Measurements from ENCODE around the gene NFS1.

NFS1 gene

GRCh38 chr20:35734777-35735649, 35.9 kb upstream of the NFS1 start:
- Histone ChIP-seq H3K9me3 (ENCODE audit: control insufficient read depth, insufficient read depth, low read length) (no peaks in the 10 kb centered on the region), H3K27me3 (ENCODE audit: control insufficient read depth, insufficient read depth, low read length) (no peaks in the 10 kb centered on the region), H3K4me1 (ENCODE audit: control insufficient read depth, insufficient read depth, low read length) (peaks cover 8% of the 10 kb centered on the region), H3K36me3 (ENCODE audit: control insufficient read depth, insufficient read depth, low read length) (peaks cover 41% of the 10 kb centered on the region), H3K9ac (ENCODE audit: low read depth, low read length) (no peak overlapping the region), H3K4me3 (ENCODE audit: low read depth, low read length) (no peak overlapping the region)

- Histone ChIP-seq H3K9me3 (ENCODE audit: control insufficient read depth, insufficient read depth, low read length) (no peaks in the 10 kb centered on the region), H3K4me1 (ENCODE audit: control insufficient read depth, insufficient read depth, low read length) (peaks cover 2% of the 10 kb centered on the region), H3K9ac (ENCODE audit: low read depth, low read length) (no peak overlapping the region), H3K36me3 (ENCODE audit: control insufficient read depth, insufficient read depth, low read length) (peaks cover 48% of the 10 kb centered on the region), H3K4me3 (ENCODE audit: low read depth, low read length) (no peak overlapping the region), H3K27me3 (ENCODE audit: control insufficient read depth, insufficient read depth, low read length) (no peaks in the 10 kb centered on the region)
These were observed 35.2 kb upstream of the NFS1 start for GRCh38 chr20:35734374-35734773.

- Histone ChIP-seq H3K27me3 (ENCODE audit: control insufficient read depth, insufficient read depth, low read length) (no peaks in the 10 kb centered on the region), H3K4me1 (ENCODE audit: control insufficient read depth, insufficient read depth, low read length) (no peaks in the 10 kb centered on the region), H3K9me3 (ENCODE audit: control insufficient read depth, insufficient read depth, low read length) (no peaks in the 10 kb centered on the region), H3K4me3 (ENCODE audit: low read depth, low read length) (no peak overlapping the region), H3K36me3 (ENCODE audit: control insufficient read depth, insufficient read depth, low read length) (peaks cover 44% of the 10 kb centered on the region), H3K9ac (ENCODE audit: low read depth, low read length) (no peak overlapping the region)
These were observed 33.5 kb upstream of the NFS1 start for GRCh38 chr20:35732644-35732982.

- peaks cover 46% of the 10 kb centered on the region for H3K36me3 ChIP-seq (ENCODE audit: control insufficient read depth, insufficient read depth, low read length)
- H3K27me3 ChIP-seq (ENCODE audit: control insufficient read depth, insufficient read depth, low read length): no peaks in the 10 kb centered on the region
- no peak overlapping the region for H3K4me3 ChIP-seq (ENCODE audit: low read depth, low read length)
- H3K4me1 ChIP-seq (ENCODE audit: control insufficient read depth, insufficient read depth, low read length): no peaks in the 10 kb centered on the region
- no peak overlapping the region for H3K9ac ChIP-seq (ENCODE audit: low read depth, low read length)
- H3K9me3 ChIP-seq (ENCODE audit: control insufficient read depth, insufficient read depth, low read length): no peaks in the 10 kb centered on the region
These were observed 32.9 kb upstream of the NFS1 start for GRCh38 chr20:35731862-35732643.

GRCh38 chr20:35731469-35731788, 32.3 kb upstream of the NFS1 start:
- H3K36me3 ChIP-seq (ENCODE audit: control insufficient read depth, insufficient read depth, low read length): peaks cover 51% of the 10 kb centered on the region
- H3K4me1 ChIP-seq (ENCODE audit: control insufficient read depth, insufficient read depth, low read length): no peaks in the 10 kb centered on the region
- H3K9ac ChIP-seq (ENCODE audit: low read depth, low read length): no peak overlapping the region
- no peaks in the 10 kb centered on the region for H3K9me3 ChIP-seq (ENCODE audit: control insufficient read depth, insufficient read depth, low read length)
- H3K27me3 ChIP-seq (ENCODE audit: control insufficient read depth, insufficient read depth, low read length): no peaks in the 10 kb centered on the region
- H3K4me3 ChIP-seq (ENCODE audit: low read depth, low read length): no peak overlapping the region

- Histone ChIP-seq H3K4me1 (ENCODE audit: control insufficient read depth, insufficient read depth, low read length) (no peaks in the 10 kb centered on the region), H3K27me3 (ENCODE audit: control insufficient read depth, insufficient read depth, low read length) (no peaks in the 10 kb centered on the region), H3K4me3 (ENCODE audit: low read depth, low read length) (no peak overlapping the region), H3K9me3 (ENCODE audit: control insufficient read depth, insufficient read depth, low read length) (no peaks in the 10 kb centered on the region), H3K36me3 (ENCODE audit: control insufficient read depth, insufficient read depth, low read length) (peaks cover 46% of the 10 kb centered on the region), H3K9ac (ENCODE audit: low read depth, low read length) (no peak overlapping the region)
These were observed 31.7 kb upstream of the NFS1 start for GRCh38 chr20:35730583-35731468.

GRCh38 chr20:35729836-35730582, 30.9 kb upstream of the NFS1 start:
- H3K4me3 ChIP-seq (ENCODE audit: low read depth, low read length): no peak overlapping the region
- no peaks in the 10 kb centered on the region for H3K27me3 ChIP-seq (ENCODE audit: control insufficient read depth, insufficient read depth, low read length)
- H3K9ac ChIP-seq (ENCODE audit: low read depth, low read length): no peak overlapping the region
- H3K4me1 ChIP-seq (ENCODE audit: control insufficient read depth, insufficient read depth, low read length): no peaks in the 10 kb centered on the region
- peaks cover 46% of the 10 kb centered on the region for H3K36me3 ChIP-seq (ENCODE audit: control insufficient read depth, insufficient read depth, low read length)
- H3K9me3 ChIP-seq (ENCODE audit: control insufficient read depth, insufficient read depth, low read length): no peaks in the 10 kb centered on the region

GRCh38 chr20:35729283-35729807, 30.2 kb upstream of the NFS1 start:
- Histone ChIP-seq H3K4me1 (ENCODE audit: control insufficient read depth, insufficient read depth, low read length) (no peaks in the 10 kb centered on the region), H3K36me3 (ENCODE audit: control insufficient read depth, insufficient read depth, low read length) (peaks cover 47% of the 10 kb centered on the region), H3K4me3 (ENCODE audit: low read depth, low read length) (no peak overlapping the region), H3K27me3 (ENCODE audit: control insufficient read depth, insufficient read depth, low read length) (no peaks in the 10 kb centered on the region), H3K9ac (ENCODE audit: low read depth, low read length) (no peak overlapping the region), H3K9me3 (ENCODE audit: control insufficient read depth, insufficient read depth, low read length) (no peaks in the 10 kb centered on the region)

GRCh38 chr20:35726842-35727711, 27.9 kb upstream of the NFS1 start:
- Histone ChIP-seq H3K36me3 (ENCODE audit: control insufficient read depth, insufficient read depth, low read length) (peaks cover 51% of the 10 kb centered on the region), H3K9ac (ENCODE audit: low read depth, low read length) (no peak overlapping the region), H3K4me3 (ENCODE audit: low read depth, low read length) (no peak overlapping the region), H3K27me3 (ENCODE audit: control insufficient read depth, insufficient read depth, low read length) (no peaks in the 10 kb centered on the region), H3K9me3 (ENCODE audit: control insufficient read depth, insufficient read depth, low read length) (no peaks in the 10 kb centered on the region), H3K4me1 (ENCODE audit: control insufficient read depth, insufficient read depth, low read length) (no peaks in the 10 kb centered on the region)

- Histone ChIP-seq H3K4me3 (ENCODE audit: low read depth, low read length) (no peak overlapping the region), H3K9ac (ENCODE audit: low read depth, low read length) (no peak overlapping the region), H3K36me3 (ENCODE audit: control insufficient read depth, insufficient read depth, low read length) (peaks cover 66% of the 10 kb centered on the region), H3K9me3 (ENCODE audit: control insufficient read depth, insufficient read depth, low read length) (no peaks in the 10 kb centered on the region), H3K27me3 (ENCODE audit: control insufficient read depth, insufficient read depth, low read length) (no peaks in the 10 kb centered on the region), H3K4me1 (ENCODE audit: control insufficient read depth, insufficient read depth, low read length) (no peaks in the 10 kb centered on the region)
These were observed 25.4 kb upstream of the NFS1 start for GRCh38 chr20:35724321-35725230.
